T1000 (cell line): ENCODE measurements around the gene CHMP6.

Source experiments
- DNase-seq: peaks from one replicate; lab custom pipeline; 2025; ENCODE audit warnings: mixed read lengths; lab: John Stamatoyannopoulos, UW

Gene CHMP6

GRCh38 chr17:80970762-80971703, 20.6 kb upstream of the CHMP6 start:
- no peak for DNase-seq

- DNase-seq = no peak
Observed at GRCh38 chr17:80971704-80972304, 19.8 kb upstream of the CHMP6 start.

- DNase-seq = no peak
Observed at GRCh38 chr17:80976701-80977100, 14.9 kb upstream of the CHMP6 start.

- DNase-seq = no peak
Observed at GRCh38 chr17:80977172-80977571, 14.5 kb upstream of the CHMP6 start.

GRCh38 chr17:80978499-80979497, 12.8 kb upstream of the CHMP6 start:
- no peak for DNase-seq

- no peak for DNase-seq
Observed at GRCh38 chr17:80979547-80980378, 11.9 kb upstream of the CHMP6 start.

GRCh38 chr17:80980397-80981061, 11.1 kb upstream of the CHMP6 start:
- no peak for DNase-seq

- DNase-seq = no peak
Observed at GRCh38 chr17:80981062-80981902, 10.4 kb upstream of the CHMP6 start.

- DNase-seq = no peak
Observed at GRCh38 chr17:80981929-80982425, 9.7 kb upstream of the CHMP6 start.

GRCh38 chr17:80982426-80982974, 9.1 kb upstream of the CHMP6 start:
- no peak for DNase-seq

- DNase-seq = no peak
Observed at GRCh38 chr17:80983545-80983944, 8.1 kb upstream of the CHMP6 start.

- peak; percentile 65 for DNase-seq
Observed at GRCh38 chr17:80984749-80985148, 6.9 kb upstream of the CHMP6 start.

- no peak for DNase-seq
Observed at GRCh38 chr17:80986046-80986445, 5.6 kb upstream of the CHMP6 start.

GRCh38 chr17:80986816-80987475, 4.7 kb upstream of the CHMP6 start:
- DNase-seq = no peak

- no peak for DNase-seq
Observed at GRCh38 chr17:80987941-80988461, 3.6 kb upstream of the CHMP6 start.

- no peak for DNase-seq
Observed at GRCh38 chr17:80989586-80989913, 2.1 kb upstream of the CHMP6 start.

GRCh38 chr17:80990921-80991644, 558 bp upstream of the CHMP6 start:
- no peak for DNase-seq
